ENCODE results near the gene XPNPEP3.

The XPNPEP3 gene

DNA sequence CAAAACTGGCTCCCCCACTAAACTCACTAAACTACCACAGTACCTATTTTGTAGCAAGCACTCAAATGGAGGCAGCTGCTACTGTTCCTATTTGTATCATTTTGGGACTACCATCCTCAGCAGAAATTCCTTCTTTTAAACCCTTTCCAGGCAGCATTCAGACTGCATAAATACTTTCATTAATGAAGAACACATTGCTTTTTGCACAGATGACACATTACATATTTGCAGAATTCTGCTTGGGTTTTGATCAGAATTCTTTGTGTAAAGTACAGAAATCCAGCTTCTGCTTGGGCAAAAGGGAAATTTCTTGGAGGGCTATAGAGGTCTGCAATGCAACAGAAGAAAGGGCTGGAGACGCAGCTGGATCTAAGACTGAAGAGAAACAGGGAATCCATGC, 118.4 kb downstream of the XPNPEP3 start:
- no peak for TF ChIP-seq PATZ1 (CRISPR knock-in tag; IDR thresholded peaks at IDR 0.05; ENCODE audit: borderline replicate concordance)
- no peak for TF ChIP-seq ISL1 (CRISPR knock-in tag; IDR thresholded peaks at IDR 0.05)
- no peak for TF ChIP-seq ZNF70 (CRISPR knock-in tag; IDR thresholded peaks at IDR 0.05)
- no peak for TF ChIP-seq ZNF565 (CRISPR knock-in tag; conservative IDR thresholded peaks at IDR 0.05; ENCODE audit: low read depth)
- TF ChIP-seq ZFP30 (CRISPR knock-in tag; IDR thresholded peaks at IDR 0.05) = no peak
- TF ChIP-seq, protein P1, sequence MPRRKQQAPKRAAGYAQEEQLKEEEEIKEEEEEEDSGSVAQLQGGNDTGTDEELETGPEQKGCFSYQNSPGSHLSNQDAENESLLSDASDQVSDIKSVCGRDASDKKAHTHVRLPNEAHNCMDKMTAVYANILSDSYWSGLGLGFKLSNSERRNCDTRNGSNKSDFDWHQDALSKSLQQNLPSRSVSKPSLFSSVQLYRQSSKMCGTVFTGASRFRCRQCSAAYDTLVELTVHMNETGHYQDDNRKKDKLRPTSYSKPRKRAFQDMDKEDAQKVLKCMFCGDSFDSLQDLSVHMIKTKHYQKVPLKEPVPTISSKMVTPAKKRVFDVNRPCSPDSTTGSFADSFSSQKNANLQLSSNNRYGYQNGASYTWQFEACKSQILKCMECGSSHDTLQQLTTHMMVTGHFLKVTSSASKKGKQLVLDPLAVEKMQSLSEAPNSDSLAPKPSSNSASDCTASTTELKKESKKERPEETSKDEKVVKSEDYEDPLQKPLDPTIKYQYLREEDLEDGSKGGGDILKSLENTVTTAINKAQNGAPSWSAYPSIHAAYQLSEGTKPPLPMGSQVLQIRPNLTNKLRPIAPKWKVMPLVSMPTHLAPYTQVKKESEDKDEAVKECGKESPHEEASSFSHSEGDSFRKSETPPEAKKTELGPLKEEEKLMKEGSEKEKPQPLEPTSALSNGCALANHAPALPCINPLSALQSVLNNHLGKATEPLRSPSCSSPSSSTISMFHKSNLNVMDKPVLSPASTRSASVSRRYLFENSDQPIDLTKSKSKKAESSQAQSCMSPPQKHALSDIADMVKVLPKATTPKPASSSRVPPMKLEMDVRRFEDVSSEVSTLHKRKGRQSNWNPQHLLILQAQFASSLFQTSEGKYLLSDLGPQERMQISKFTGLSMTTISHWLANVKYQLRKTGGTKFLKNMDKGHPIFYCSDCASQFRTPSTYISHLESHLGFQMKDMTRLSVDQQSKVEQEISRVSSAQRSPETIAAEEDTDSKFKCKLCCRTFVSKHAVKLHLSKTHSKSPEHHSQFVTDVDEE (CRISPR knock-in tag; IDR thresholded peaks at IDR 0.05) = no peak
- no peak for TF ChIP-seq PPARA (CRISPR knock-in tag; IDR thresholded peaks at IDR 0.05; ENCODE audit: borderline replicate concordance)
- no peak for TF ChIP-seq CREB5 (CRISPR knock-in tag; IDR thresholded peaks at IDR 0.05; ENCODE audit: low read depth)
- TF ChIP-seq CSDC2 (CRISPR knock-in tag; IDR thresholded peaks at IDR 0.05) = no peak
- no peak for TF ChIP-seq SNAI2 (CRISPR knock-in tag; IDR thresholded peaks at IDR 0.05)
- TF ChIP-seq ZC3H10 (CRISPR knock-in tag; IDR thresholded peaks at IDR 0.05) = no peak
- no peak for TF ChIP-seq GLIS3 (CRISPR knock-in tag; IDR thresholded peaks at IDR 0.05)
- ATAC-seq = peak; percentile 48

- TF ChIP-seq ZNF70 (CRISPR knock-in tag; IDR thresholded peaks at IDR 0.05) (no peak), TCF4 (CRISPR knock-in tag; IDR thresholded peaks at IDR 0.05; ENCODE audit: borderline replicate concordance) (no peak), OSR1 (CRISPR knock-in tag; IDR thresholded peaks at IDR 0.05) (no peak), CSDC2 (CRISPR knock-in tag; IDR thresholded peaks at IDR 0.05) (no peak), ZFP30 (CRISPR knock-in tag; IDR thresholded peaks at IDR 0.05) (no peak), GLIS3 (CRISPR knock-in tag; IDR thresholded peaks at IDR 0.05) (no peak), SNAI2 (CRISPR knock-in tag; IDR thresholded peaks at IDR 0.05) (no peak), CREB5 (CRISPR knock-in tag; IDR thresholded peaks at IDR 0.05; ENCODE audit: low read depth) (no peak), RARB (CRISPR knock-in tag; IDR thresholded peaks at IDR 0.05) (no peak), ZFP3 (CRISPR knock-in tag; IDR thresholded peaks at IDR 0.05) (no peak), PPARA (CRISPR knock-in tag; IDR thresholded peaks at IDR 0.05; ENCODE audit: borderline replicate concordance) (no peak), TOX (CRISPR knock-in tag; IDR thresholded peaks at IDR 0.05; ENCODE audit: borderline replicate concordance) (no peak)
- TF ChIP-seq, protein P1 (CRISPR knock-in tag; IDR thresholded peaks at IDR 0.05) = no peak
- ATAC-seq = no peak
Observed at GRCh38 chr22:40976866-40977700, 120.1 kb downstream of the XPNPEP3 start.

DNA sequence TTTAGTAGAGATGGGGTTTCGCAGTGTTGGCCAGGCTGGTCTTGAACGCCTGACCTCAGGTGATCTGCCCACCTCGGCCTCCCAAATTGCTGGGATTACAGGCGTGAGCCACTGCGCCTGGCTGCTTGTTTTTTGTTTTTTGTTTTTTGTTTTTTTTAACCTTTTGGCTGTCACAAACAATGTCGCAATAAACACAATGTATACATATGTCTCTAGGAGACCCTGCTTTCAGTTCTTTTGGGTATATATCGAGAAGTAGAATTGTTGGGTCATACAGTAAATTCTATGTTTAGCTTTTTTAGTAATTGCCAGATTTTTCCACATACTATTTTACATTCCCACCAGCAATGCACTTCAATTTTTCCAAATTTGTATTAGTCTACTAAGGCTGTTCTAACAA, 122.2 kb downstream of the XPNPEP3 start:
- ATAC-seq = no peak
- no peak for TF ChIP-seq TCF4 (CRISPR knock-in tag; IDR thresholded peaks at IDR 0.05; ENCODE audit: borderline replicate concordance)
- TF ChIP-seq ISL1 (CRISPR knock-in tag; IDR thresholded peaks at IDR 0.05) = no peak
- TF ChIP-seq ZNF565 (CRISPR knock-in tag; conservative IDR thresholded peaks at IDR 0.05; ENCODE audit: low read depth) = no peak
- no peak for TF ChIP-seq TOX (CRISPR knock-in tag; IDR thresholded peaks at IDR 0.05; ENCODE audit: borderline replicate concordance)
- TF ChIP-seq CSDC2 (CRISPR knock-in tag; IDR thresholded peaks at IDR 0.05) = no peak
- TF ChIP-seq PPARA (CRISPR knock-in tag; IDR thresholded peaks at IDR 0.05; ENCODE audit: borderline replicate concordance) = no peak
- no peak for TF ChIP-seq CSRNP3 (CRISPR knock-in tag; IDR thresholded peaks at IDR 0.05)
- TF ChIP-seq ZFP30 (CRISPR knock-in tag; IDR thresholded peaks at IDR 0.05) = no peak
- no peak for TF ChIP-seq SNAI2 (CRISPR knock-in tag; IDR thresholded peaks at IDR 0.05)
- TF ChIP-seq, protein P2, sequence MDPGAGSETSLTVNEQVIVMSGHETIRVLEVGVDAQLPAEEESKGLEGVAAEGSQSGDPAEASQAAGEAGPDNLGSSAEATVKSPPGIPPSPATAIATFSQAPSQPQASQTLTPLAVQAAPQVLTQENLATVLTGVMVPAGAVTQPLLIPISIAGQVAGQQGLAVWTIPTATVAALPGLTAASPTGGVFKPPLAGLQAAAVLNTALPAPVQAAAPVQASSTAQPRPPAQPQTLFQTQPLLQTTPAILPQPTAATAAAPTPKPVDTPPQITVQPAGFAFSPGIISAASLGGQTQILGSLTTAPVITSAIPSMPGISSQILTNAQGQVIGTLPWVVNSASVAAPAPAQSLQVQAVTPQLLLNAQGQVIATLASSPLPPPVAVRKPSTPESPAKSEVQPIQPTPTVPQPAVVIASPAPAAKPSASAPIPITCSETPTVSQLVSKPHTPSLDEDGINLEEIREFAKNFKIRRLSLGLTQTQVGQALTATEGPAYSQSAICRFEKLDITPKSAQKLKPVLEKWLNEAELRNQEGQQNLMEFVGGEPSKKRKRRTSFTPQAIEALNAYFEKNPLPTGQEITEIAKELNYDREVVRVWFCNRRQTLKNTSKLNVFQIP (CRISPR knock-in tag; IDR thresholded peaks at IDR 0.05; ENCODE audit: borderline replicate concordance, low read depth) = no peak
- TF ChIP-seq ZNF70 (CRISPR knock-in tag; IDR thresholded peaks at IDR 0.05) = no peak
- no peak for TF ChIP-seq GLIS3 (CRISPR knock-in tag; IDR thresholded peaks at IDR 0.05)
- TF ChIP-seq RARB (CRISPR knock-in tag; IDR thresholded peaks at IDR 0.05) = no peak
- TF ChIP-seq ZC3H10 (CRISPR knock-in tag; IDR thresholded peaks at IDR 0.05) = no peak
